Measurements from ENCODE around the gene GNA12.

Gene GNA12

DNA sequence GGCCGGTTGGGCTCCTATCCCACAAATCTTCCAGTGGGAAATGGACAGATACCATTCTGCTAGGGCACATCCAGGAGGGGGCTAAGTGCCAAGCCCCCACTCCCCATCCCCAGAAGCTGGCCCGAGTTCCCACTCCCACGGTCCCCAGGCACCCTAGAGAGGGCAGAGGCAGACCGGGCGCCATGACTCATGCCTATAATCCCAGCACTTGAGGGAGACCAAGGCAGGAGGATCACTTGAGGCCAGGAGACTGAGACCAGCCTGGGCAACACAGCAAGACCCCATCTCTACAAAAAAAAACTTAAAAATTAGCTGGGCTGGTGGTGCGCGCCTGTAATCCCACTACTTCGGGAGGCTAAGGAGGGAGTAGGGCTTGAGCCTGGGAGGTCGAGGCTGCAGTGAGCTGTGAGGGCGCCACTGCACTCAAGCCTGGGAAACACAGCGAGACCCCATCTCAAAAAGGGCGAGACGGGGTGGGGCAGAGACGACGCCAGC lies 870 bp downstream of the GNA12 start:
- H3K4me3 ChIP-seq (ENCODE audit: low read length): peak overlapping the region; percentile 59
- DNase-seq (ENCODE audit: low read depth, low spot score): no peak

GRCh38 chr7:2841907-2842306 lies 2.2 kb downstream of the GNA12 start:
- no peak overlapping the region for H3K4me3 ChIP-seq (ENCODE audit: low read length)
- no peak for DNase-seq (ENCODE audit: low read depth, low spot score)

- no peak for DNase-seq (ENCODE audit: low read depth, low spot score)
- H3K4me3 ChIP-seq (ENCODE audit: low read length): no peak overlapping the region
These were observed 3.6 kb downstream of the GNA12 start for GRCh38 chr7:2840458-2840857.

DNA sequence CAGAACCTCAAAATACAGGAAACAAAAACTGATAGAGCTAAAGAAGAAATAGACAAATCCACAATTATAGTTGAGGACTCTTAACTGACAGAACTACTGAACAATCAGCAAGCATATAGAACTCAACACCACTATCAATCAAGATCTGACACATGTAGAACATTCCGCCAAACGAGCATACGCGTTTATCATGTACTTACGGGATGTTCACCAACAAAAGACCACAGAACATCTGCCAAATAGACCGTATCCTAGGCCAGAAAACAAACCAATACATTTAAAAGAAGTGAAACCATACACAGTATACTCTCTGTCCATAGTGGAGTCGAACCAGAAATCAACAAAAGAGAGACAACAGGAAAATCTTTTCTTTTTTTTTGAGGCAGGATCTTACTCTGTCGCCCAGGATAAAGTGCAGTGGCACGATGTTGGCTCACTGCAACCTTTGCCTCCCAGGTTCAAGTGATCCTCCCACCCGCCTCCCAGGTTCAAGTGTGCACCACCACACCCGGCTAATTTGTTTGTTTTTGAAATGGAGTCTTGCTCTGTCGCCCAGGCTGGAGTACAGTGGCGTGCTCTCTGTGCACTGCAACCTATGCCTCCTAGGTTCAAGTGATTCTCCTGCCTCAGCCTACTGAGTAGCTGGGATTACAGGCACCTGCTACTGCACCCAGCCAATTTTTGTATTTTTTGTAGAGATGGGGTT lies 5.1 kb downstream of the GNA12 start:
- no peak for DNase-seq (ENCODE audit: low read depth, low spot score)

DNA sequence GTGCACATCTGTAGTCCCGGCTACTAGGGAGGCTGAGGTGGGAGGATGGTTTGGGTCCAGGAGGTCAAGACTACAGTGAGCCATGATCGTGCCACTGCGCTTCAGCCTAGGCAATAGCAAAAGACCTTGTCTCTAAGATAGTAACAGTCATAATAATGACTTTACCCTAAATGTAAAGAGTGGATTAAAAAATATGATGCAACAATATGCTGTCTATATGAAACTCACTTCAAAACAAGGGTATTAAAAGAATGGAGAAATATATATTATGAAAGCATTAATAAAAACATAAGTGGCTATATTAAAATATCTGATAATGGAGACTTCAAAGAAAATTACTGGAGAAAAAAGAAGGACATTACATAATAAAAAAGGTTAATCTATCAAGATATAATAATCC lies 5.7 kb downstream of the GNA12 start:
- no peak for DNase-seq (ENCODE audit: low read depth, low spot score)
- no peak overlapping the region for H3K4me3 ChIP-seq (ENCODE audit: low read length)

More for the DNA sequence above, 5.1 kb downstream of the GNA12 start:
- H3K4me3 ChIP-seq (ENCODE audit: low read length): no peak overlapping the region

DNA sequence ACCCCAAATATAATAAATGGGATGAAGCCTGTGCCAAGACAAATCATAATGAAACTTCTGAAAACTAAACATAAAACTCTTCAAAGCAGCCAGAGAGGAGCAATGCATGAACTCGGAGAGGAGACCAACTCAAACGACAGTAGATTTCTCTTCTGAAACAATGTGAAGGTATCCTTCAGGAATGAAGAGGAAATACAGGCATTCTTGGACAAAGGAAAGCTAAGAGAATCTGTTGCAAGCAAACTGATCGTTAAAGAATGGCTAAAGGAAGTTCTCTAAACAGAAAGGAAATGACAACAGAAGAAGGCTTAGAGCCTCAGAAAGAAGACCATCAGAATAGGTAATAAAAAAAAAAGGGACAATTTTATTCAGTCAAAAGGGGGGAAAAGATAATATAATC lies 6.6 kb downstream of the GNA12 start:
- H3K4me3 ChIP-seq (ENCODE audit: low read length): no peak overlapping the region
- DNase-seq (ENCODE audit: low read depth, low spot score): no peak

- DNase-seq (ENCODE audit: low read depth, low spot score): no peak
- H3K4me3 ChIP-seq (ENCODE audit: low read length): no peak overlapping the region
These were observed 9.2 kb downstream of the GNA12 start for GRCh38 chr7:2834748-2835441.

- DNase-seq (ENCODE audit: low read depth, low spot score): no peak
- H3K4me3 ChIP-seq (ENCODE audit: low read length): no peak overlapping the region
These were observed 10.8 kb downstream of the GNA12 start for GRCh38 chr7:2833083-2833910.

DNA sequence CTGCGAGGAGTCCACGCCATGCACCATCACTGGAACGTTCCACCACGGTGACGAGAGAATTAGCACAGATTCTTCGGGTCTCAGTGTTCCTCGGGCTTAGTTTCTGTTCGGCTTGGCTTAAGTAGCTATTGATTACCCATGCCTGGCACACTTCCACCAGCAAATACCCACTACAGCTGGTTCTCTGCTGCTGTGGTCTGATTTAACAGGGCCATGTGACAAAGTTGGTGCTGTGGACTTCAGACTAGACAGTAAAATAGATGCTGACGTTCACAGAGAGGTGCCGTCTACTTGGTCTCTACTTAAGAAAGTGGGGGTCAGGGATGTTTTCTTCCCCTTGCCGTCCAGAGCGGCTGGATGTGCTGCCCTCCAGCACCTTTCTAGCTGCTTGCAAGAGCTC lies 11.6 kb downstream of the GNA12 start:
- no peak for DNase-seq (ENCODE audit: low read depth, low spot score)
- no peak overlapping the region for H3K4me3 ChIP-seq (ENCODE audit: low read length)

GRCh38 chr7:2830609-2831376 lies 13.3 kb downstream of the GNA12 start:
- no peak overlapping the region for H3K4me3 ChIP-seq (ENCODE audit: low read length)
- DNase-seq (ENCODE audit: low read depth, low spot score): no peak

DNA sequence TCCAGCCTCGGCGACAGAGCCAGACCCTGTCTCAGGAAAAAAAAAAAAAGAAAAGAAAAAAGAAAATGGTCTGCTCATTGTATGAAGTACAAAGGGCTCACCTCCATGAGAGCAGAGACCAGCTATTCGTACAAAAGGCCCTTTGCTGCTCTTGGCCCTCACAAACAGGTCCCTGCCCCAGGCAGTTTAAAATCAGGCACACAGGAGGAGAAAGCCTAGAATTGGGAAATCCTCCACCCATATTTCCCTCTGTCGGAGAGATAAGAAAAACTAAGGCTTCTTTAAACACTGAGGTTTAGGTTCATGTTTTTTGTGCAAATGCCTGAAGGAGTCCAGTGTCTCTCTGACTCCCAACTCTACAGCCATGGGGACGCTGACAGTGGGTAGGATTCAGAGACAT lies 15.1 kb downstream of the GNA12 start:
- H3K4me3 ChIP-seq (ENCODE audit: low read length): no peak overlapping the region
- DNase-seq (ENCODE audit: low read depth, low spot score): no peak

DNA sequence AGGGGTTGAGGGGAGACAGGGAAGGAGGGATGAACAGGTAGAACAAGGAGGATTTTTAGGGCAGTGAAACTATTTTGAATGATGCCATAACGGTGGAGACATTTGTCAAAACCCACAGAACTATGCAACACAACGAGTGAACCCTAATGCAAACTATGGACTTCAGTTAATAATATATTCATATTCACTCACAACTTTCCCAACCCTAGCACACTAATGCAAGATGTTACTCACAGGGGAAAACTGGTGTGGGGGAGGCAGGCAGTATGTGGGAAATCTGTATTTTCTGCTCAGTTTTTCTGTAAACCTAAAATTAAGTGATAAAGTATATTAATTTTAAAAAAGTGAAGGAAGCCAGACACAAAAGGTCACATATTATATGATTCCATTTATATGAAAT lies 17.3 kb downstream of the GNA12 start:
- H3K4me3 ChIP-seq (ENCODE audit: low read length): no peak overlapping the region
- DNase-seq (ENCODE audit: low read depth, low spot score): no peak

- no peak for DNase-seq (ENCODE audit: low read depth, low spot score)
- H3K4me3 ChIP-seq (ENCODE audit: low read length): no peak overlapping the region
These were observed 18.4 kb downstream of the GNA12 start for GRCh38 chr7:2825559-2826227.

GRCh38 chr7:2824678-2825461 lies 19.2 kb downstream of the GNA12 start:
- no peak for DNase-seq (ENCODE audit: low read depth, low spot score)
- no peak overlapping the region for H3K4me3 ChIP-seq (ENCODE audit: low read length)

DNA sequence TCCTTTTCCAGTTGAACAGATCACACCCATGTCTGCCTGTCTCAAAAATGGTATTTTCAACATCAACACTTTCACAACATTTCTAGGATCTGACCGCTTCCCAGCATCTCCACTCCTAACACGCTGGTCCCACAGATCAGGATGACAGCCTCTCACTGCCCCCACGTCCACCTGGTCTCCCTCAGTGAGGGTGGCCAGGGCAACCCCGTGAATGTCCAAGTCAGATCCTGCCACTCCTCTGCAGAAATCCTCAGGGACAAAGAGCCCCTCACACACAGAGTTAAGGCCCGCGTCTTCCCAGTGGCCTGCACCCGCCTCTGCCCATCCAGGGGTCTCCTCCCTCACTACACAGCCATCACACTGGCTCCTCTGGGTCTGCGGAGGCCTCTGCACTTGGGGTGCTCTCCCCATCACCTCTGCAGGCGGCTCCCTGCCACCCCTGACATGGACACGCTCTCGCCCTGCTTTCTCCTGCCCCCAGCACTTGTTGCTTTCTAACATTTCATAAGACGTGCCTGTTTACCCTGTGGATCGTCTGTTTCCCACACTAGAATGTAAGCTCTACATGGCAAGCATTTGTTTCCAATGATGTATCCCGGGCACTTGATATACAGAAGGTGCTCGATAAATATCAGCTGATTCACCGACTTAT lies 20.0 kb downstream of the GNA12 start:
- H3K4me3 ChIP-seq (ENCODE audit: low read length): no peak overlapping the region
- DNase-seq (ENCODE audit: low read depth, low spot score): no peak

- no peak overlapping the region for H3K4me3 ChIP-seq (ENCODE audit: low read length)
- no peak for DNase-seq (ENCODE audit: low read depth, low spot score)
These were observed 21.0 kb downstream of the GNA12 start for GRCh38 chr7:2823130-2823529.

- no peak overlapping the region for H3K4me3 ChIP-seq (ENCODE audit: low read length)
These were observed 22.1 kb downstream of the GNA12 start for GRCh38 chr7:2821842-2822507.

More at GRCh38 chr7:2821842-2822507, 22.1 kb downstream of the GNA12 start:
- no peak for DNase-seq (ENCODE audit: low read depth, low spot score)

Data from Jurkat, Clone E6-1 (cell line).